OCI-LY7 (cell line): ENCODE measurements around the gene SPAG16.

ENCODE experiments used
- CTCF ChIP-seq: fragments of 200-600 bp; sonication (generic); conservative IDR thresholded peaks from 2 replicates; pipeline ENCODE4 v1.5.1; 2014; ENCODE audit warnings: mild to moderate bottlenecking, antibody characterized with exemption, low read length, moderate library complexity, mixed read lengths
- EZH2phosphoT487 ChIP-seq: fragments of 200-600 bp; sonication (generic); IDR thresholded peaks from 2 replicates; pipeline ENCODE4 v1.6.1; 2018; ENCODE audit warnings: low read depth, borderline replicate concordance, mild to moderate bottlenecking, mixed run types, antibody characterized with exemption, low read length, moderate library complexity, mixed read lengths

GRCh38 chr2:213275265-213275664, 9.0 kb upstream of the SPAG16 start:
- TF ChIP-seq CTCF, result no peak
- TF ChIP-seq EZH2phosphoT487, result no peak
